ENCODE results near the gene CRYBG2.

CRYBG2 gene

DNA sequence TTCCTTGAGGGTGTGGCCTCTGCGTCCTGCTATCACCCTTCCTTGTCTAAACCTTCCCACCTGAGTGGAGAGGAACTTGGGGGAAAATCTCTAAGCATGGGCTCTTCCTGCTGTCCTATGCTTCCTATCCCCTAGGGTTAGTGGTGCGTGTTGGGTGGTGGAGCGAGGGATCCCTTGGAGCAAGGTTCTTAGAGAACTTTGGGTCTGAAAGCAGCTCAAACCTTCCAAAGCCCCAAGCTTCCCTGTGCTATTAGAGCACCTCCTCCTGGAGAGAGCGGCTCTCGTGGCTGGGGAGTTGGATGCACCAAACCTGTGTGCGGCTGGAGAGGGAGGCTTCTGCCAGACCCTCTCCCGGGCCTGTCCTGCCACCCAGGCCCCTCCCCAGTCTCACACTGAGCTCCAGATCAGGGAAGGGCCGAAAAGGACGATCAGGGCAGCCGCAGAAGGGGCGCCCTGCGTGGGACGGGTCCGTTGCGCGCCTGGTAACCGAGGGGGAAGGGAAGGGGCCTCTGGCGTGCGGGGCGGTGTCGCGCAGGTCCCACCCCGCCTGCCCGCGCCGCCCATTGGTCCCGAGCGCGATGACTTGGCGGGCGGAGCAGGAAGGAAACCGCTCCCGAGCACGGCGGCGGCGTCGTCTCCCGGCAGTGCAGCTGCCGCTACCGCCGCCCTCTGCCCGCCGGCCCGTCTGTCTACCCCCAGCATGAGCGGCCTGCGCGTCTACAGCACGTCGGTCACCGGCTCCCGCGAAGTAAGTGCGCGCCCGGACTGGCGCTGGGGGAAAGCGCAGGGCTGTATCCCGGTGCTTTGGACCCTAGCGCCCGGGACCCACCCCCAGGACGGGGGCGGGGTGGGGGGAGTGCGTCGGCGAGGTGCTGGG lies 74.2 kb downstream of the CRYBG2 start, which contains the start of gene SH3BGRL3:
SH3BGRL3 (plus strand) TSS at position 631 of the 877 bp plus-strand sequence; CDS start at position 701, 70 bp downstream.
- peak; percentile 54 for DNase-seq
- in situ Hi-C loops (cut with HindIII; ENCODE audit: low pct_ligation_motif_present, low sequenced_read_pairs), result no loop called here
- Histone ChIP-seq H3K27me3 (replicated peaks) (no peaks in the 10 kb centered on the region), H3K4me3 (ENCODE audit: low read depth, low read length) (peak within 1 kb of the TSS; percentile 78), H3K27ac (peak within 1 kb of the TSS; percentile 87), H3K36me3 (replicated peaks) (peaks cover 41% of the 10 kb centered on the region)
- peak; percentile 70 for TF ChIP-seq CTCF (IDR thresholded peaks at IDR 0.05; ENCODE audit: low read depth, low read length, missing control alignments)

DNA sequence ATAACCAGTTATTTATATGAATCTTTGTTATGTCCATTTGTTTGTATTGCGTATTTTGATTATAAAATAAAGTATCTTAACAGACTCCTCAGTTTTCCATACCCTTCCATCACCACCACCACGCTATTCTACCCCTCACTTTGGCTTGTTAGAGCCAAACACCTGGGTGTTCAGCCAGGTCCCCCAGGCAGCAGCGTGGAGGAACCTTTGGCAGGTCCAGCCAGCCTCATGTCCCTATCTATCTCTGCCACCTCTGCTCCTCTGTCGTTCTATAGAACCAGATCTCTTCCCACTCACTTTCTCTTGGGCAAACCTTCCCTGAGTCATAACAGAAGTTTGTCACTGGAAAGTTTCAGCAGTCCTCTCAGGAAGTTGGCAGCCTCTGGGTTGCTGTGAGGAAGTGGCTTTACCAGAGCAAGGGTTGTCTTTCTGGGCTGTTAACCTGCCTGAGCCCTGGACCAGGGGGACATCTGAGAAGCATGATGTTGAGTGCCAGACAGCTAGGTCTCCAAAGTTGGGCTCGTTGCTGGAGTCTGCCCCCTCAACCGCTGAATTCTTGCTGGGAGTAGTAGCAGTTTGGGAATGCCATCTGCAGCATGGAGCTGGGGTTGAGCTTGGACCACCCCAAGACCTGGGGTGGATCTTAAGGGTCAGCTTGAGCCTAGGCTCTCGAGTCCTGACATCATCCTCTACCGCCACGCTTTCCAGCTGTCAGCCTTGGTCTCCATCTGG lies 75.0 kb downstream of the CRYBG2 start:
- Histone ChIP-seq H3K4me3 (ENCODE audit: low read depth, low read length) (peak overlapping the region; percentile 78), H3K27me3 (replicated peaks) (no peaks in the 10 kb centered on the region), H3K27ac (peak overlapping the region; percentile 87), H3K36me3 (replicated peaks) (peaks cover 34% of the 10 kb centered on the region)
- no peak for TF ChIP-seq CTCF (IDR thresholded peaks at IDR 0.05; ENCODE audit: low read depth, low read length, missing control alignments)
- in situ Hi-C loops (cut with HindIII; ENCODE audit: low pct_ligation_motif_present, low sequenced_read_pairs), result no loop called here
- no peak for DNase-seq

DNA sequence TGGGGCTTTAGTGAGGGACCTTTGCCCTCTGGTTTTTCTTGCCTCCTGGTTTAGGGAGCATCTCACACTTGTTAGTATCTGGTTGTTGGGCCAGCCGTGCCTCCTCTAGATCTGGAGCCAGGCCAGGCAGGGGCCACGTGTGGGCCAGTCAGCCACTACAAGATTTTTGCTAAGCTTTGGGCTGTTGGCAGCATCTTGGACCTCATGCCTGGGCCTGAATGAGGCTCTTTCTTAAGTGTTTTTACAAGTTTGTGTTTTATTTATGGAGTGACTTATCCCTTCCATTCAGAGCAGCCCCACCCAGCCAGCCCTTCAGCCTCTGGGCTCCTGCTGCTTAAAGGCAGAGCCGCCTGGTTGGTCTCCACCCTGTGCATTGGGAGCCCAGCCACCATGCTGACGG lies 75.6 kb downstream of the CRYBG2 start:
- TF ChIP-seq CTCF (IDR thresholded peaks at IDR 0.05; ENCODE audit: low read depth, low read length, missing control alignments), result no peak
- no peaks in the 10 kb centered on the region for H3K27me3 ChIP-seq (replicated peaks)
- peaks cover 29% of the 10 kb centered on the region for H3K36me3 ChIP-seq (replicated peaks)
- H3K4me3 ChIP-seq (ENCODE audit: low read depth, low read length), result no peak overlapping the region
- peak overlapping the region; percentile 87 for H3K27ac ChIP-seq
- in situ Hi-C loops (cut with HindIII; ENCODE audit: low pct_ligation_motif_present, low sequenced_read_pairs), result no loop called here
- peak; percentile 27 for DNase-seq

DNA sequence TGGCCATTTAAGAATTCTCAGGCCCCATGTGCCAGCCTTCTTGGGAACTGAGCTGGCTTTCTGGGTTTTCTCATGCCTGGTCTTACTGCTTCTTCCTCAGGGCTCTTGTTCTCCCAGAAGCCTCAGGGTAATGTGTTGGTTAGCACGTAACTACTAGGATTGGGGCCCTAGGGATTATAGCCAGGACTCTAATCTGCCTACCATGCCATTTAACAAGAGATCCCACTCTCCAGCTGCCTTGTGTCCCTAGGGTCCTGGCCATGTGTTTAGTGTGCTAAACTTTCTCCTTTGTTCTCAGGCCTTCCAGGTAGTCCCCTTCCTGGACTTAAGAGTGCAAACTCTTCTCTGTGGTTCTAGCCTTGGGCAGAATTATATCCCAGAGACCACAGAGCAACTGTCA lies 76.2 kb downstream of the CRYBG2 start:
- TF ChIP-seq CTCF (IDR thresholded peaks at IDR 0.05; ENCODE audit: low read depth, low read length, missing control alignments), result no peak
- Histone ChIP-seq H3K27me3 (replicated peaks) (no peaks in the 10 kb centered on the region), H3K27ac (no peak overlapping the region), H3K36me3 (replicated peaks) (peaks cover 24% of the 10 kb centered on the region), H3K4me3 (ENCODE audit: low read depth, low read length) (no peak overlapping the region)
- in situ Hi-C loops (cut with HindIII; ENCODE audit: low pct_ligation_motif_present, low sequenced_read_pairs), result no loop called here
- DNase-seq, result no peak

- no peak for TF ChIP-seq CTCF (IDR thresholded peaks at IDR 0.05; ENCODE audit: low read depth, low read length, missing control alignments)
- Histone ChIP-seq H3K4me3 (ENCODE audit: low read depth, low read length) (no peak overlapping the region), H3K27me3 (replicated peaks) (no peaks in the 10 kb centered on the region), H3K36me3 (replicated peaks) (peaks cover 20% of the 10 kb centered on the region), H3K27ac (no peak overlapping the region)
- in situ Hi-C loops (cut with HindIII; ENCODE audit: low pct_ligation_motif_present, low sequenced_read_pairs), result no loop called here
- no peak for DNase-seq
Measured at GRCh38 chr1:26277261-26277661, 76.7 kb downstream of the CRYBG2 start.
